H9 (cell line): Measurements from ENCODE around the gene GCHFR. TPM values are rescaled to one million over a fixed set of nuclear protein-coding genes. Genes with fewer than 3 reads are reported as not detected.

Experiments
- DNase-seq: peaks from one replicate; pipeline ENCODE4 v3.0.0-alpha.2; 2017
- H2AFZ ChIP-seq: one replicate; pipeline ENCODE4 v1.6.1; 2013; ENCODE audit warnings: mild to moderate bottlenecking, low read length, control low read depth, moderate library complexity
- H2AK5ac ChIP-seq: 2 replicates; pipeline ENCODE4 v1.6.1; 2013; ENCODE audit warnings: low read length, control low read depth, mixed read lengths; ENCODE audit not compliant: insufficient read length
- H2BK120ac ChIP-seq: one replicate; pipeline ENCODE4 v1.6.1; 2013; ENCODE audit warnings: low read depth, mild to moderate bottlenecking, low read length, control low read depth, inconsistent platforms; ENCODE audit not compliant: poor library complexity, severe bottlenecking
- H2BK12ac ChIP-seq: 2 replicates; pipeline ENCODE4 v1.6.1; 2013; ENCODE audit warnings: low read length, control low read depth, mixed read lengths, low read depth; ENCODE audit not compliant: insufficient read length
- H2BK15ac ChIP-seq: 2 replicates; pipeline ENCODE4 v1.6.1; 2013; ENCODE audit warnings: low read depth, low read length, control low read depth
- H2BK20ac ChIP-seq: one replicate; pipeline ENCODE4 v1.6.1; 2013; ENCODE audit warnings: low read depth, mild to moderate bottlenecking, low read length, control low read depth, inconsistent platforms; ENCODE audit not compliant: poor library complexity, severe bottlenecking
- H2BK5ac ChIP-seq: 2 replicates; pipeline ENCODE4 v1.6.1; 2013; ENCODE audit warnings: low read length, control low read depth, mixed read lengths; ENCODE audit not compliant: insufficient read length
- H3K14ac ChIP-seq: 2 replicates; pipeline ENCODE4 v1.6.1; 2013; ENCODE audit warnings: low read length, control low read depth; ENCODE audit not compliant: insufficient read depth
- H3K18ac ChIP-seq: 2 replicates; pipeline ENCODE4 v1.6.1; 2013; ENCODE audit warnings: low read depth, mild to moderate bottlenecking, mixed read lengths, low read length, control low read depth; ENCODE audit not compliant: insufficient read length
- H3K23ac ChIP-seq: 2 replicates; pipeline ENCODE4 v1.6.1; 2013; ENCODE audit warnings: low read length, control low read depth, mixed read lengths, low read depth; ENCODE audit not compliant: insufficient read length
- H3K23me2 ChIP-seq: 2 replicates; pipeline ENCODE4 v1.6.1; 2013; ENCODE audit warnings: low read depth, mild to moderate bottlenecking, mixed read lengths, low read length, control low read depth; ENCODE audit not compliant: insufficient read length, poor library complexity, severe bottlenecking
- H3K27ac ChIP-seq: 2 replicates; pipeline ENCODE4 v1.5.1; 2013; ENCODE audit warnings: low read length, control low read depth, mixed read lengths, low read depth; ENCODE audit not compliant: insufficient read length
- H3K27me3 ChIP-seq: 2 replicates; pipeline ENCODE4 v1.6.1; 2013; ENCODE audit warnings: low read length, control low read depth, inconsistent platforms; ENCODE audit not compliant: insufficient read depth
- H3K4ac ChIP-seq: 2 replicates; pipeline ENCODE4 v1.6.1; 2013; ENCODE audit warnings: low read depth, mild to moderate bottlenecking, control low read depth, inconsistent platforms, low read length, moderate library complexity
- H3K4me1 ChIP-seq: 2 replicates; pipeline ENCODE4 v1.6.1; 2013; ENCODE audit warnings: low read length, control low read depth, inconsistent platforms; ENCODE audit not compliant: insufficient read depth
- H3K4me2 ChIP-seq: 2 replicates; pipeline ENCODE4 v1.6.1; 2013; ENCODE audit warnings: low read length, control low read depth, mixed read lengths; ENCODE audit not compliant: insufficient read length, insufficient read depth
- H3K56ac ChIP-seq: 2 replicates; pipeline ENCODE4 v1.6.1; 2013; ENCODE audit warnings: low read depth, mild to moderate bottlenecking, mixed read lengths, low read length, control low read depth; ENCODE audit not compliant: insufficient read length
- H3K79me1 ChIP-seq: 2 replicates; pipeline ENCODE4 v1.6.1; 2013; ENCODE audit warnings: low read depth, mild to moderate bottlenecking, moderate library complexity, low read length, control low read depth, inconsistent platforms; ENCODE audit not compliant: insufficient read depth, poor library complexity, severe bottlenecking
- H3K79me2 ChIP-seq: 2 replicates; pipeline ENCODE4 v1.6.1; 2013; ENCODE audit warnings: low read length, control low read depth, inconsistent platforms; ENCODE audit not compliant: insufficient read depth
- H3K9ac ChIP-seq: 2 replicates; pipeline ENCODE4 v1.6.1; 2013; ENCODE audit warnings: low read length, control low read depth, mixed read lengths; ENCODE audit not compliant: insufficient read length; ENCODE audit errors: extremely low read depth
- H3K9me3 ChIP-seq: one replicate; pipeline ENCODE4 v1.6.1; 2013; ENCODE audit warnings: low read depth, low read length, inconsistent platforms; ENCODE audit not compliant: control insufficient read depth
- H3T11ph ChIP-seq: one replicate; pipeline ENCODE4 v1.6.1; 2013; ENCODE audit warnings: mild to moderate bottlenecking, low read length, control low read depth, inconsistent platforms
- H4K20me1 ChIP-seq: one replicate; pipeline ENCODE4 v1.6.1; 2013; ENCODE audit not compliant: control insufficient read depth, insufficient read length, insufficient read depth
- H4K5ac ChIP-seq: 2 replicates; pipeline ENCODE4 v1.6.1; 2013; ENCODE audit warnings: low read depth, mild to moderate bottlenecking, mixed read lengths, low read length, control low read depth; ENCODE audit not compliant: insufficient read length
- H4K8ac ChIP-seq: replicated peaks from 2 replicates; pipeline ENCODE4 v1.6.1; 2013; ENCODE audit warnings: low read length, control low read depth, mixed read lengths, low read depth; ENCODE audit not compliant: insufficient read length
- H4K91ac ChIP-seq: 2 replicates; pipeline ENCODE4 v1.6.1; 2013; ENCODE audit warnings: low read depth, mild to moderate bottlenecking, moderate library complexity, mixed read lengths, low read length, control low read depth; ENCODE audit not compliant: insufficient read length
- H3K27ac Mint-ChIP-seq, 3 experiments: 2 replicates in 2 of 3; 3 replicates in 1 of 3; pipeline ENCODE4 v1.8.0; 2020 to 2021; ENCODE audit warnings: mixed read lengths in 3 of 3, mild to moderate bottlenecking in 1 of 3, moderate library complexity in 1 of 3
- H3K27me3 Mint-ChIP-seq: 2 replicates; pipeline ENCODE4 v1.8.0; 2021; ENCODE audit warnings: low read depth, mild to moderate bottlenecking, moderate library complexity, mixed read lengths
- H3K36me3 Mint-ChIP-seq, 3 experiments: 2 replicates in 2 of 3; 3 replicates in 1 of 3; pipeline ENCODE4 v1.8.0; 2020 to 2021; ENCODE audit warnings: low read depth in 3 of 3, mixed read lengths in 3 of 3; ENCODE audit not compliant: insufficient read depth in 1 of 3
- H3K4me1 Mint-ChIP-seq, 2 experiments: 2 replicates each; pipeline ENCODE4 v1.8.0; 2020; ENCODE audit warnings: mixed read lengths in 2 of 2
- H3K4me3 Mint-ChIP-seq, 2 experiments: 2 replicates in 1 of 2; 3 replicates in 1 of 2; pipeline ENCODE4 v1.8.0; 2020 to 2021; ENCODE audit warnings: mild to moderate bottlenecking in 2 of 2, mixed read lengths in 2 of 2, moderate library complexity in 1 of 2
- H3K9me3 Mint-ChIP-seq, 2 experiments: 2 replicates in 1 of 2; 3 replicates in 1 of 2; pipeline ENCODE4 v1.8.0; 2020; ENCODE audit warnings: mild to moderate bottlenecking in 2 of 2, mixed read lengths in 2 of 2, moderate library complexity in 1 of 2
- WGBS: extraction: QIAGEN DNeasy Blood & Tissue Kit; methylation state at CpG from one replicate; pipeline ENCODE4 v1.1.7; 2013; ENCODE audit warnings: missing lambda C conversion rate, low lambda C conversion rate, mixed read lengths; ENCODE audit not compliant: insufficient read length; ENCODE audit errors: extremely low coverage; 5-methylcytosine and 5-hydroxymethylcytosine counted together
- total RNA-seq: library from RNA; stranded (reverse); gene quantifications from 2 replicates; pipeline ENCODE4 v1.2.1, GENCODE V29; 2021
- TF ChIP-seq, protein P1 (sequence below): fragments of 200-600 bp; sonication (generic); conservative IDR thresholded peaks from 3 replicates; pipeline ENCODE4 v1.8.0; 2021; ENCODE audit warnings: antibody characterized with exemption, mild to moderate bottlenecking

GCHFR gene
- total RNA-seq, 1 experiment from 2014 or later: 37.0 TPM

DNA sequence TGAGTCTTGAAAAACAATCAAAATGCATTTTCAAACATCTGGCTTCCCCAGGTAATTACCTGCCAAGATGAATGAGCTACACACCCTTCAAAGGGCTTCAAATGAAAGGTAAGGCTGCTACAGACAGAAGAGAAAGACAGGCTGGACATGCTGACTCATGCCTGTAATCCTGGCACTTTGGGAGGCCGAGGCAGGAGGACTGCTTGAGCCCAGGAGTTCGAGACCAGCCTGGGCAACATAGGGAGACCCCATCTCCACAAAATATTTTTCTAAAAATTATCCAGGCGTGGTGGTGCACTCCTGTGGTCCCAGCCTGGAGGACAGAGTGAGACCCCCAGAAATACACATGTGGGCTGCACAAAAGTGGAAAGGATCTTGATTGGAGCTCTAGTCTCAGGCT, 28.5 kb downstream of the GCHFR start:
- Mint-ChIP-seq H3K27me3 (no peaks in the 10 kb centered on the region), H3K4me1 (peaks cover 29 to 36% of the 10 kb centered on the region in 2 experiments), H3K9me3 (no peaks in the 10 kb centered on the region), H3K27ac (no peak overlapping the region), H3K4me3 (no peak overlapping the region), H3K36me3 (peaks cover 6 to 14% (median 13%) of the 10 kb centered on the region in 3 experiments; a peak in 5 of 7 replicates)
- TF ChIP-seq, protein P1, sequence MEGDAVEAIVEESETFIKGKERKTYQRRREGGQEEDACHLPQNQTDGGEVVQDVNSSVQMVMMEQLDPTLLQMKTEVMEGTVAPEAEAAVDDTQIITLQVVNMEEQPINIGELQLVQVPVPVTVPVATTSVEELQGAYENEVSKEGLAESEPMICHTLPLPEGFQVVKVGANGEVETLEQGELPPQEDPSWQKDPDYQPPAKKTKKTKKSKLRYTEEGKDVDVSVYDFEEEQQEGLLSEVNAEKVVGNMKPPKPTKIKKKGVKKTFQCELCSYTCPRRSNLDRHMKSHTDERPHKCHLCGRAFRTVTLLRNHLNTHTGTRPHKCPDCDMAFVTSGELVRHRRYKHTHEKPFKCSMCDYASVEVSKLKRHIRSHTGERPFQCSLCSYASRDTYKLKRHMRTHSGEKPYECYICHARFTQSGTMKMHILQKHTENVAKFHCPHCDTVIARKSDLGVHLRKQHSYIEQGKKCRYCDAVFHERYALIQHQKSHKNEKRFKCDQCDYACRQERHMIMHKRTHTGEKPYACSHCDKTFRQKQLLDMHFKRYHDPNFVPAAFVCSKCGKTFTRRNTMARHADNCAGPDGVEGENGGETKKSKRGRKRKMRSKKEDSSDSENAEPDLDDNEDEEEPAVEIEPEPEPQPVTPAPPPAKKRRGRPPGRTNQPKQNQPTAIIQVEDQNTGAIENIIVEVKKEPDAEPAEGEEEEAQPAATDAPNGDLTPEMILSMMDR: no peak
- Histone ChIP-seq H2BK15ac (no peak overlapping the region), H2AK5ac (no peak overlapping the region), H3K4me1 (peaks cover 2% of the 10 kb centered on the region; the same call in 1 of the 2 replicates), H3K9ac (no peak overlapping the region), H3K79me1 (peaks cover 4% of the 10 kb centered on the region), H3K4me2 (no peak overlapping the region), H3K23ac (no peak overlapping the region), H3K79me2 (no peaks in the 10 kb centered on the region), H4K8ac (no peak overlapping the region), H2BK120ac (no peak overlapping the region), H2BK12ac (no peak overlapping the region), H2BK20ac (no peak overlapping the region), H4K5ac (no peak overlapping the region), H3K23me2 (no peaks in the 10 kb centered on the region), H3K4ac (no peak overlapping the region), H3K9me3 (no peaks in the 10 kb centered on the region), H3K27ac (no peak overlapping the region), H3T11ph (no peak overlapping the region), H2BK5ac (no peak overlapping the region), H3K14ac (no peak overlapping the region), H2AFZ (no peak overlapping the region), H4K20me1 (no peaks in the 10 kb centered on the region), H3K18ac (no peak overlapping the region), H3K27me3 (no peaks in the 10 kb centered on the region), H3K56ac (no peak overlapping the region), H4K91ac (no peak overlapping the region)
- no CpG with 5 or more reads among the region's 3 CpGs for WGBS
- DNase-seq: no peak
